Breast epithelium (tissue), 4 donors: ENCODE results near the gene TPD52L2. TPM values are rescaled to one million over a fixed set of nuclear protein-coding genes. Genes with fewer than 3 reads are reported as not detected.

ENCODE experiments used
- DNase-seq, 2 donors: peaks; one replicate each; pipeline ENCODE4 v3.0.0-alpha.2; 2019; ENCODE audit warnings: low spot score in 2 of 2
- H3K27ac ChIP-seq, 2 donors: fragments of 200-600 bp; sonication (generic) in 1 of 2; one replicate each; pipeline ENCODE4 v1.5.1; 2016 to 2019; ENCODE audit warnings: mild to moderate bottlenecking in 1 of 2
- H3K27me3 ChIP-seq, 2 donors: fragments of 200-600 bp; sonication (generic) in 1 of 2; one replicate each; pipeline versions ENCODE4 v1.5.1 to v1.6.0; 2017 to 2019; ENCODE audit warnings: control low read depth in 1 of 2, mild to moderate bottlenecking in 1 of 2
- H3K36me3 ChIP-seq: fragments of 200-600 bp; one replicate; pipeline ENCODE4 v1.5.1; 2019
- H3K4me1 ChIP-seq, 2 donors: fragments of 200-600 bp; sonication (generic); one replicate each; pipeline ENCODE4 v1.5.1; 2016 to 2019; ENCODE audit warnings: control low read depth in 1 of 2
- H3K4me3 ChIP-seq, 3 donors: fragments of 200-600 bp; sonication (generic); 1 replicate in 2 of 3; 2 replicates in 1 of 3; pipeline ENCODE4 v1.5.1; 2016 to 2019; ENCODE audit warnings: mild to moderate bottlenecking in 3 of 3, moderate library complexity in 2 of 3
- H3K9me3 ChIP-seq, 2 donors: fragments of 200-600 bp; sonication (generic) in 1 of 2; one replicate each; pipeline ENCODE4 v1.5.1; 2016 to 2019; ENCODE audit warnings: control low read depth in 1 of 2
- POLR2A ChIP-seq: fragments of 450-650 bp; IDR thresholded peaks from one replicate; pipeline ENCODE4 v1.6.1; 2016; ENCODE audit warnings: antibody characterized with exemption, mild to moderate bottlenecking, moderate library complexity
- POLR2AphosphoS5 ChIP-seq, 3 donors: sonication (generic); formaldehyde crosslinking; IDR thresholded peaks; one replicate each; pipeline ENCODE4 v1.6.1; 2017; ENCODE audit warnings: antibody characterized with exemption in 3 of 3
- intact Hi-C: fragments of 100-400 bp; cut with DNase I; formaldehyde crosslinking; loops from one replicate; pipeline ENCODE4 v1.15.1; 2023; ENCODE audit warnings: low total_unique reads
- total RNA-seq, 3 donors: library from RNA; depleted of rRNA; stranded (reverse); fragments of >200 nt; gene quantifications; one replicate each; pipeline ENCODE4 v1.1.0, GENCODE V29; 2016
- TF ChIP-seq, protein P1 (sequence below), 3 donors: fragments of 450-650 bp; IDR thresholded peaks; one replicate each; pipeline ENCODE4 v1.5.1; 2016 to 2017; ENCODE audit warnings: antibody characterized with exemption in 3 of 3, mild to moderate bottlenecking in 3 of 3, moderate library complexity in 3 of 3

TPD52L2 gene
- total RNA-seq, 3 donors from 2014 or later: 75.1 to 146 (median 84.2) TPM

DNA sequence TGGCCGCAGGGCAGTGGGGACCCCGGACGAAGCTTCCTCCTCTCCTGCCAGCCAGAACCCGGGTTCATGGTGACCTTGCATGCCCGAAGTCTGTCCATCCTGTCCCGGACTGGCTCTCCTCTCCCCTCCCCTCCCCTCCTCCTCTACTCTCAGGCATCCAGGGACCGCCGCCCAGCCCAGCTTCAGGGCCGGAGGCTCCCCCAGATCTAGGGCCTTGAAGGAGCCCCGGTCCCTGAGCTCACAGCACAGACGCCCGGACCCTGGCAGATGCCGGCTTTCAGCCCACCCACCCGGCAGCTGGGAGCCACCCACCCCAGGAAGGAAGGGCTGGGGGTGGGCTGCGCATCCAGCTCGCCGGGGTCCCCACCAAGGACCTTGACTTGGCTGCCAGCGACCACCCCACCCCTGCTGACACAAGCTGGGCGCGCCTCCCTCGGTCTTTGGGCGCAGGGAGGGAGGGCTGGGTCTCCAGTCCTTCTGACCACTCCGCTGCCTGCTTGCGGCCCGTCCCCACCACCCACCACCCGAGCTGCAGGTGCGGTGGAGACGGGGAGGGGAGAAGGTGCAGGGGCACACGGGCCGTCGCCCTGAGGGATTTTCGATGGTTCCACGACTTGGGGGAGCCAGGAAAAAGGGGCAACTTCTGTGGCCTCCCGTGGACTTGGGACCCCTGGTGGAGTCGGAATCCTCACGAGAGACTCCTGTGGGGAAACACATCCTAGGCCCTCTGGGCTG lies 9.5 kb upstream of the TPD52L2 start:
- peak overlapping the region; percentile 54 to 91 for H3K27ac ChIP-seq
- no peaks in the 10 kb centered on the region for H3K27me3 ChIP-seq
- TF ChIP-seq, protein P1, sequence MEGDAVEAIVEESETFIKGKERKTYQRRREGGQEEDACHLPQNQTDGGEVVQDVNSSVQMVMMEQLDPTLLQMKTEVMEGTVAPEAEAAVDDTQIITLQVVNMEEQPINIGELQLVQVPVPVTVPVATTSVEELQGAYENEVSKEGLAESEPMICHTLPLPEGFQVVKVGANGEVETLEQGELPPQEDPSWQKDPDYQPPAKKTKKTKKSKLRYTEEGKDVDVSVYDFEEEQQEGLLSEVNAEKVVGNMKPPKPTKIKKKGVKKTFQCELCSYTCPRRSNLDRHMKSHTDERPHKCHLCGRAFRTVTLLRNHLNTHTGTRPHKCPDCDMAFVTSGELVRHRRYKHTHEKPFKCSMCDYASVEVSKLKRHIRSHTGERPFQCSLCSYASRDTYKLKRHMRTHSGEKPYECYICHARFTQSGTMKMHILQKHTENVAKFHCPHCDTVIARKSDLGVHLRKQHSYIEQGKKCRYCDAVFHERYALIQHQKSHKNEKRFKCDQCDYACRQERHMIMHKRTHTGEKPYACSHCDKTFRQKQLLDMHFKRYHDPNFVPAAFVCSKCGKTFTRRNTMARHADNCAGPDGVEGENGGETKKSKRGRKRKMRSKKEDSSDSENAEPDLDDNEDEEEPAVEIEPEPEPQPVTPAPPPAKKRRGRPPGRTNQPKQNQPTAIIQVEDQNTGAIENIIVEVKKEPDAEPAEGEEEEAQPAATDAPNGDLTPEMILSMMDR (IDR thresholded peaks at IDR 0.05): no peak
- TF ChIP-seq POLR2AphosphoS5 (IDR thresholded peaks at IDR 0.05): no peak
- TF ChIP-seq POLR2A: no peak
- H3K4me1 ChIP-seq: peaks cover 18 to 28% of the 10 kb centered on the region in 2 donors
- H3K9me3 ChIP-seq: no peaks in the 10 kb centered on the region
- H3K4me3 ChIP-seq: peak overlapping the region; percentile 13 to 67 (median 46)
- no peaks in the 10 kb centered on the region for H3K36me3 ChIP-seq
- DNase-seq: no peak
- intact Hi-C loops: no loop called here

DNA sequence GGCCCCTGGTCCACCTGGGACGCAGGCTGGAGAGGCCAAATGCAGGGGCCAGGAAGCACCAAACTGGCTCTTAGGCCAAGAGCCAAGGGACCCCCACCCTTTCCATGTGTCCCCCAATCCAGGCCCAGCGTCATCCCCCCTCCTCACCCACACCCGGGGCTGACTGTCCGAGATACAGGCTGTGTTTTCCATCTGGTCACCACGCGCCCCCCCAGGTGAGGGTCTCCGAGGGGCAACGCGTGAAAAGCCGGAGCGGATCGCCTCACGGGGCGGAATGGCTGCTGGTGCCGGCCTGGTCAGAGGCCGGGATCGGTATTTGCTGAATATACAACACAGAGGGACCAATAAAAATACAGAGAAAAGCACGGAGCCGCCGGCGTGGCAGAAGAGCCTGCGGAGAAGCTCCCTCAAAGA lies 9.0 kb upstream of the TPD52L2 start:
- no peaks in the 10 kb centered on the region for H3K27me3 ChIP-seq
- H3K9me3 ChIP-seq: no peaks in the 10 kb centered on the region
- intact Hi-C loops: no loop called here
- no peaks in the 10 kb centered on the region for H3K36me3 ChIP-seq
- H3K4me3 ChIP-seq: no peak overlapping the region
- no peak for DNase-seq
- H3K4me1 ChIP-seq: peaks cover 18 to 28% of the 10 kb centered on the region in 2 donors
- H3K27ac ChIP-seq: peak overlapping the region in 1 of 2 donors; percentile 91
- TF ChIP-seq POLR2A (no peak), POLR2AphosphoS5 (IDR thresholded peaks at IDR 0.05) (no peak)
- TF ChIP-seq, protein P1 (IDR thresholded peaks at IDR 0.05): no peak

DNA sequence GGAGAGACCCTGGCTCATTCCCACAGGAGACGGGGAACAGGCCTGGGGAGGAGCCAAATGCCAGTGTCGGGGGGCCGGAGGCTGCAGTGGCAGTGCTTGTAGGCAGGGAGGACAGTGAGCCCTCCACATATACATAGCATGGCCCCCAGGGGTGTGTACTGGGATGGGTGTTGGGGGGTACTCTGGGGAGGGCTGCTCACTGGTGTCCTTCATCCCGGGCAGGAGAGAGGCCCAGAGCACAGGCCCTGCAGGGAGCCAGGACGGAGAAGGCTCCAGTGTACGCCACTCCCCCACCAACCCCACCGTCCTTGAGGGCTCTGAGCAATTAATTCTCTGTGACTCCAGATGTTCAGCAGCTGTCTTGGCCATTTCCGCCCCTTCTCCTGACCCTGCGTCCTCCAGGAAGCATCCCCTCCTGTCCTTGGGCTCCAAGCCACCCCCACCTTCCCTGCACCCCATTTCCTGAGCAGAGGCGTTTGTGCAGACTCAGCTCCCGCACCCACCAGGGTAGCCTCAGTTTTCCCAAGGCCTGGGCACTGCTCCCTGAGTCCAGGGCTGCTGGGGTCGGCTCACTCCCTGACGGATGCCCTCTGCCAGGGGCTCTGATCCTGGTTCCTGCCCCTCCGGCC lies 7.2 kb upstream of the TPD52L2 start:
- intact Hi-C loops: no loop called here
- peak overlapping the region in 1 of 2 donors; percentile 79 for H3K27ac ChIP-seq

DNA sequence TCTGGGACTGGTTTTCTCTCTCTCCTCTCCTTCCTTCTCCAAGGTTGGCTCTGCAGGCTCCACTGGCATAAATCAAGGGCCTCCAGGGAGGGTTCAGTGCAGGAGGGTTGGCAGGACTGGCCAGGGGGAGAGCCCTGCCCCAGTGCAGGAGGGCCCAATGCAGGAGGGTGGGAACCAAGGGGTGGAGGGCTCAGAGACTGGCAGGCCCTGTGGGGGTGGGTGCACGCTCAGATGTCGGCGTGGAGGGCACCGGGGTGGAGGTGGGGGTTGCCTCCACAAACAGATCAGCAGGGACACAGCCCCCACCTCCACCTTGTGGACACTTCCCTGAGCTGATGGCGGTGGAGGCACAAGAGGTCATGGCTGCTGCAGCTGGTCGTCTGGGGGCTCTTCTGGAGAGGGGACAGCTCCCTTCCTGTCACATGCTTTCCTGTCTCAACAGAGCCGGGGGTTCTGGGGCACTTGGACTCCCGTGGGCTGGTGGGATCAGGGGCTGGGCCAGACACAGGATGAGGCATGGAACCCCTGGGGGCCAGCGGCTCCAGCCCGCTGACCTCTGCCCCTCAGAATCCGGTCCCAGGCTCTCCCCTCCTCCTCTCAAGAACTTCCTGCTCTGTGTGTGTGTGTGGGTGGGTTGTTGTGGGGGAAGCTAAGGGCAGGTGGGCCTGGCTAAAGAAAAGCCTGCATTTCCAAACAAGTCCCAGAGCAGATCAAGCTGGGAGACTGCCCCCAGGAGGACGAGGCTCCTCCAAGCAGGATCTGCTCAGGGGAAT lies 6.5 kb upstream of the TPD52L2 start:
- intact Hi-C loops: no loop called here
- H3K27ac ChIP-seq: peak overlapping the region; percentile 40 to 79
- H3K9me3 ChIP-seq: no peaks in the 10 kb centered on the region
- peaks cover 23 to 35% of the 10 kb centered on the region in 2 donors for H3K4me1 ChIP-seq
- no peaks in the 10 kb centered on the region for H3K36me3 ChIP-seq
- TF ChIP-seq, protein P1 (IDR thresholded peaks at IDR 0.05): no peak
- TF ChIP-seq POLR2AphosphoS5 (IDR thresholded peaks at IDR 0.05) (no peak), POLR2A (no peak)
- DNase-seq: no peak
- H3K27me3 ChIP-seq: no peaks in the 10 kb centered on the region
- H3K4me3 ChIP-seq: peak overlapping the region in 1 of 3 donors; percentile 15

More for the DNA sequence above, 7.2 kb upstream of the TPD52L2 start:
- no peaks in the 10 kb centered on the region for H3K27me3 ChIP-seq
- H3K4me3 ChIP-seq: no peak overlapping the region
- no peaks in the 10 kb centered on the region for H3K36me3 ChIP-seq
- H3K4me1 ChIP-seq: peaks cover 18 to 28% of the 10 kb centered on the region in 2 donors
- DNase-seq: no peak
- no peaks in the 10 kb centered on the region for H3K9me3 ChIP-seq
- no peak for TF ChIP-seq POLR2AphosphoS5 (IDR thresholded peaks at IDR 0.05)
- no peak for TF ChIP-seq POLR2A
- TF ChIP-seq, protein P1 (IDR thresholded peaks at IDR 0.05): no peak
